ENCODE data around the gene BDP1. TPM values are rescaled to one million over a fixed set of nuclear protein-coding genes. Genes with fewer than 3 reads are reported as not detected.
"Not testable (repeated sequence)": the region's sequence is repeated elsewhere in the genome, so short reads cannot be mapped to it uniquely, and the experiment has no call there.

BDP1 gene
- total RNA-seq, 1 donor from 2014 or later: 36.1 TPM

DNA sequence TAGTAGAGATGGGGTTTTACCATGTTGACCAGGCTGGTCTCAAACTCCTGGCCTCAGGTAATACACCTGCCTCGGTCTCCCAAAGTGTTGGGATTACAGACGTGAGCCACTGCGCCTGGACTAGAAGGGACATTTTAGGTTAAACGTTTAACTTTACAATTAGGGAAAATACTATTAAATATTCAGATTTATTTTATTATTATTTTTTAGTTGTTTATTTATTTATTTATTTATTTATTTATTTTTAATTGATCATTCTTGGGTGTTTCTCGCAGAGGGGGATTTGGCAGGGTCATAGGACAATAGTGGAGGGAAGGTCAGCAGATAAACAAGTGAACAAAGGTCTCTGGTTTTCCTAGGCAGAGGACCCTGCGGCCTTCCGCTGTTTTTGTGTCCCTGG lies 95.4 kb downstream of the BDP1 start:
- H3K36me3 Mint-ChIP-seq (ENCODE audit: low read depth): peaks cover 74% of the 10 kb centered on the region
- H3K4me1 Mint-ChIP-seq (ENCODE audit: low read depth); H3K4me3 Mint-ChIP-seq (ENCODE audit: low read depth); H3K27me3 Mint-ChIP-seq (ENCODE audit: low read depth); intact Hi-C loops (cut with micrococcal nuclease); H3K27ac Mint-ChIP-seq; H3K9me3 Mint-ChIP-seq; DNase-seq (ENCODE audit: low spot score): not testable (repeated sequence)

- H3K36me3 Mint-ChIP-seq (ENCODE audit: low read depth): peaks cover 74% of the 10 kb centered on the region
- DNase-seq (ENCODE audit: low spot score); H3K4me3 Mint-ChIP-seq (ENCODE audit: low read depth); H3K9me3 Mint-ChIP-seq; H3K27ac Mint-ChIP-seq; intact Hi-C loops (cut with micrococcal nuclease); H3K4me1 Mint-ChIP-seq (ENCODE audit: low read depth); H3K27me3 Mint-ChIP-seq (ENCODE audit: low read depth): not testable (repeated sequence)
Observed at GRCh38 chr5:71551582-71551981, 96.1 kb downstream of the BDP1 start.

DNA sequence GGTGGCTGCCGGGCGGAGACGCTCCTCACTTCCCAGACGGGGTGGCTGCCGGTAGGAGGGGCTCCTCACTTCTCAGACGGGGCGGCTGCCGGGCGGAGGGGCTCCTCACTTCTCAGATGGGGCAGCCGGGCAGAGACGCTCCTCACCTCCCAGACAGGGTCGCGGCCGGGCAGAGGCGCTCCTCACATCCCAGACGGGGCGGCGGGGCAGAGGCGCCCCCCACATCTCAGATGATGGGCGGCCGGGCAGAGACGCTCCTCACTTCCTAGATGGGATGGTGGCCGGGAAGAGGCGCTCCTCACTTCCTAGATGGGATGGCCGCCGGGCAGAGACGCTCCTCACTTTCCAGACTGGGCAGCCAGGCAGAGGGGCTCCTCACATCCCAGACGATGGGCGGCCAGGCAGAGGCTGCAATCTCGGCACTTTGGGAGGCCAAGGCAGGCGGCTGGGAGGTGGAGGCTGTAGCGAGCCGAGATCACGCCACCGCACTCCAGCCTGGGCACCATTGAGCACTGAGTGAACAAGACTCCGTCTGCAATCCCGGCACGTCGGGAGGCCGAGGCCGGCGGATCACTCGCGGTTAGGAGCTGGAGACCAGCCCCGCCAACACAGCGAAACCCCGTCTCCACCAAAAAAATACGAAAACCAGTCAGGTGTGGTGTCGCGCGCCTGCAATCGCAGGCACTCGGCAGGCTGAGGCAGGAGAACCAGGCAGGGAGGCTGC lies 96.7 kb downstream of the BDP1 start:
- H3K36me3 Mint-ChIP-seq (ENCODE audit: low read depth): peaks cover 72% of the 10 kb centered on the region

DNA sequence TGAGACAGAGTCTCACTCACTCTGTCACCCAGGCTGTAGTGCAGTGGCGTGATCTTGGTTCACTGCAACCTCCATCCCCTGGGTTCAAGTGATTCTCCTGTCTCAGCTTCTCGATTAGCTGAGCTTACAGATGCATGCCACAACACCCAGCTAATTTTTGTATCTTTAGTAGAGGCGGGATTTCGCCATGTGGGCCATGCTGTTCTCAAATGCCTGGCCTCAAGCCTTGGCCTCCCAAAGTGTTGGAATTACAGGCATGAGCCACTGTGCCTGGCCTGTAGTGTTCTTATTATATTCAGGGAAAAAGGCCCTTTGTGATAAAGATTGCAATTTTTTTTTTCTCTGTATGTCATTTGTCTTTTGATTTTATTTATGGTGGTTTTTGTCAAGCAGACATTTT lies 107.7 kb downstream of the BDP1 start:
- Mint-ChIP-seq H3K27ac (no peak overlapping the region), H3K27me3 (ENCODE audit: low read depth) (no peaks in the 10 kb centered on the region), H3K4me1 (ENCODE audit: low read depth) (no peaks in the 10 kb centered on the region), H3K4me3 (ENCODE audit: low read depth) (no peak overlapping the region), H3K36me3 (ENCODE audit: low read depth) (peaks cover 40% of the 10 kb centered on the region), H3K9me3 (no peaks in the 10 kb centered on the region)
- intact Hi-C loops (cut with micrococcal nuclease): loop anchor here (10.0 kb wide), 1 partner anchor 172 kb away; no protein-coding TSS in a partner anchor
- DNase-seq (ENCODE audit: low spot score): no peak

More for the DNA sequence above, 96.7 kb downstream of the BDP1 start:
- H3K4me3 Mint-ChIP-seq (ENCODE audit: low read depth); H3K9me3 Mint-ChIP-seq; DNase-seq (ENCODE audit: low spot score); intact Hi-C loops (cut with micrococcal nuclease); H3K27me3 Mint-ChIP-seq (ENCODE audit: low read depth); H3K4me1 Mint-ChIP-seq (ENCODE audit: low read depth): not testable (repeated sequence)
- peak overlapping the region; percentile 42 for H3K27ac Mint-ChIP-seq

DNA sequence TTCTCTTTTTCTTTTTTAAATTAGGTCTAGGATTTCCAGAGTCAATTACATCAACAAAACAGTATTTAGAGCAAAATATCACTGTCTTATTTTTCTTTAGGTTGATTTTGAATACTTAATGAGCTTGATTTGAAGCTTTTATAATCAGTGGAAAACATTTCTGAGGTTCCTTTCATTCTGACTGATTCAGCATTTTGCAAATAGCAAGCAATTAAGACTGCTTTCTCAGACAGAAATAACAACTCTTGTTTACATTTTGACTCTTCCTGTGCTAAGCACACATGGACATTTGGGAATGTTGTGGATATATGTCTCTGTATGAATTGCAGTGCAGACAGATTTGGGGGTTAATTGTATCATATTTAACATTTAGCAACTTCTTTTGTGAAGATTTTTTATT lies 109.4 kb downstream of the BDP1 start:
- intact Hi-C loops (cut with micrococcal nuclease): loop anchor here (10.0 kb wide), 1 partner anchor 170 kb away; no protein-coding TSS in a partner anchor
- no peaks in the 10 kb centered on the region for H3K27me3 Mint-ChIP-seq (ENCODE audit: low read depth)
- peaks cover 41% of the 10 kb centered on the region for H3K36me3 Mint-ChIP-seq (ENCODE audit: low read depth)
- H3K27ac Mint-ChIP-seq: no peak overlapping the region
- no peaks in the 10 kb centered on the region for H3K9me3 Mint-ChIP-seq
- H3K4me1 Mint-ChIP-seq (ENCODE audit: low read depth): no peaks in the 10 kb centered on the region
- H3K4me3 Mint-ChIP-seq (ENCODE audit: low read depth): no peak overlapping the region
- DNase-seq (ENCODE audit: low spot score): no peak

- no peak overlapping the region for H3K27ac Mint-ChIP-seq
- H3K4me3 Mint-ChIP-seq (ENCODE audit: low read depth): no peak overlapping the region
- H3K36me3 Mint-ChIP-seq (ENCODE audit: low read depth): peaks cover 19% of the 10 kb centered on the region
- H3K4me1 Mint-ChIP-seq (ENCODE audit: low read depth): no peaks in the 10 kb centered on the region
- H3K27me3 Mint-ChIP-seq (ENCODE audit: low read depth): no peaks in the 10 kb centered on the region
- intact Hi-C loops (cut with micrococcal nuclease): loop anchor here (10.0 kb wide), 1 partner anchor 165 kb away; no protein-coding TSS in a partner anchor
- DNase-seq (ENCODE audit: low spot score): no peak
- no peaks in the 10 kb centered on the region for H3K9me3 Mint-ChIP-seq
Observed at GRCh38 chr5:71569748-71570509, 114.5 kb downstream of the BDP1 start.

DNA sequence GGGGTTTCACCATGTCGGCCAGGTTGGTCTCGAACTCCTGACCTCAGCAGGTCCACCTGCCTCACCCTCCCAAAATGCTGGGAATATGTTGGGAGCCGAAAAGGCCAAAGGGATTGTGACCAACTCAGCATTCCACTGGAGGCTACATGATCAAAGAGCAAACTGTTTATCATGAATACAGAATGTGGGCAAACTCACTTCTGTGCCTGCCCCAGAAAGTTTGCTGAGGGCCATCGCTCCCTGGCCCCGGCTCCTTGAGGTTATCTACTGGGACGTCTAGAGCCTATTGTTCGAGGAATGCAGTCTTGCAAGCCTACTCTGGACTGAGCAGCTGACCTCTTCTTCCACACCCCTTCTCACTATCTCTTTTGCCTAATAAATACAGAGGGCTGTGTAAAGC lies 116.4 kb downstream of the BDP1 start:
- H3K27me3 Mint-ChIP-seq (ENCODE audit: low read depth); H3K9me3 Mint-ChIP-seq; H3K4me3 Mint-ChIP-seq (ENCODE audit: low read depth); DNase-seq (ENCODE audit: low spot score); H3K27ac Mint-ChIP-seq; intact Hi-C loops (cut with micrococcal nuclease); H3K4me1 Mint-ChIP-seq (ENCODE audit: low read depth): not testable (repeated sequence)
- peaks cover 13% of the 10 kb centered on the region for H3K36me3 Mint-ChIP-seq (ENCODE audit: low read depth)

DNA sequence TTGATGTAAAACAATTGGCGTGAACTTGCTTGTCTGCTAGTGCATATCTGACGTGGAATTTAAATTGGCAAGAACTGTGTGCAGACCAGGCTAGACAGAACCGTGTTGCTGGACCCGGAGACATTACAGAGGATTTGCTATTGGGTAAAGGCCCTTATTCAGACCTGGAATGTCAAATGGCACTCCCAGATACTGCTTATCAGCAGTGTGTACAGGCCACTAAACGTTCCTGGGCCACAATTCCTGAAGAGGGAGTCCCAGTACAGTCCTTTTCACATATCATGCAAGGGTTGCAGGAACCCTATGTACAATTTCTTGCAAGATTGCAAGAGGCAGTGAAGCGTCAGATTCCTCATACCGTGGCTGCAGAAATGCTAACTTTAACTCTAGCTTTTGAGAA lies 118.1 kb downstream of the BDP1 start:
- no peak for DNase-seq (ENCODE audit: low spot score)
- Mint-ChIP-seq H3K9me3 (no peaks in the 10 kb centered on the region), H3K4me1 (ENCODE audit: low read depth) (no peaks in the 10 kb centered on the region), H3K27ac (no peak overlapping the region), H3K36me3 (ENCODE audit: low read depth) (peaks cover 10% of the 10 kb centered on the region), H3K27me3 (ENCODE audit: low read depth) (no peaks in the 10 kb centered on the region), H3K4me3 (ENCODE audit: low read depth) (no peak overlapping the region)
- intact Hi-C loops (cut with micrococcal nuclease): no loop called here

DNA sequence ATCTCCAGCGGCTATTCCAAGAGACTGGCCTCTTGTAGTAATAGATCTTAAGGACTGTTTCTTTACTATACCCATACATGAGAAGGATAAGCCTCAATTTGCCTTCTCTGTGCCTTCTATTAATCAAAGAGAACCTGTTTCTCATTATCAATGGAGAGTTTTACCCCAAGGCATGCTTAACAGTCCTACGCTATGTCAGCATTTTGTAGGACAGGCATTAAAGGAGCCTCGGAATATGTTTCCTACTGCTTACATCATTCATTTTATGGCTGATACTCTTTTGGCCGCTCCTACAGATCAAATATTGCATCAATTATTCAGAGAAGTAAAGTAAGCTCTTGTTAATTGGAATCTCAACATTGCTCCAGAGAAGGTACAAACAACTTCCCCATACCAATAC lies 120.1 kb downstream of the BDP1 start:
- H3K36me3 Mint-ChIP-seq (ENCODE audit: low read depth); H3K4me3 Mint-ChIP-seq (ENCODE audit: low read depth); H3K27ac Mint-ChIP-seq: not testable (repeated sequence)

DNA sequence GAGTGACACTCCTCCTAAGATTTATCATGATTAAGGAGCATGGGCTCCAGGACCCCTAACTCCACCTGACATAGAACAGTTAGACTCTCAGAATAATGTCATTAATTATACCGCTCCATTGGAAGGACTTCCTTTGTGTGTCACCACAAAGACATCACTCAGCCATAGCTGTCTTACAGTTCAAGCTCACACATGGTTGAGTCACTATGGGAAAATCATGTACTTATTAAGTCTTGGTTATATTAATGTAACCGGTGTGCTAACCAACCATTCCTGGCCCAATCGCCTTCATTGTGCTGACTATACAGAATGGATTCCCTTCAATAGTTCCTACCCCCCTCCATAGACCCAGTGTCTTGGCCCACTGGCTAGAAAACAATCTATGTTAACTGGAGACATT lies 120.8 kb downstream of the BDP1 start:
- DNase-seq (ENCODE audit: low spot score): no peak
- Mint-ChIP-seq H3K9me3 (no peaks in the 10 kb centered on the region), H3K4me3 (ENCODE audit: low read depth) (no peak overlapping the region), H3K4me1 (ENCODE audit: low read depth) (no peaks in the 10 kb centered on the region), H3K27ac (no peak overlapping the region), H3K36me3 (ENCODE audit: low read depth) (peaks cover 7% of the 10 kb centered on the region), H3K27me3 (ENCODE audit: low read depth) (no peaks in the 10 kb centered on the region)
- intact Hi-C loops (cut with micrococcal nuclease): no loop called here

More for the DNA sequence above, 120.1 kb downstream of the BDP1 start:
- intact Hi-C loops (cut with micrococcal nuclease); DNase-seq (ENCODE audit: low spot score); H3K4me1 Mint-ChIP-seq (ENCODE audit: low read depth); H3K9me3 Mint-ChIP-seq; H3K27me3 Mint-ChIP-seq (ENCODE audit: low read depth): not testable (repeated sequence)

DNA sequence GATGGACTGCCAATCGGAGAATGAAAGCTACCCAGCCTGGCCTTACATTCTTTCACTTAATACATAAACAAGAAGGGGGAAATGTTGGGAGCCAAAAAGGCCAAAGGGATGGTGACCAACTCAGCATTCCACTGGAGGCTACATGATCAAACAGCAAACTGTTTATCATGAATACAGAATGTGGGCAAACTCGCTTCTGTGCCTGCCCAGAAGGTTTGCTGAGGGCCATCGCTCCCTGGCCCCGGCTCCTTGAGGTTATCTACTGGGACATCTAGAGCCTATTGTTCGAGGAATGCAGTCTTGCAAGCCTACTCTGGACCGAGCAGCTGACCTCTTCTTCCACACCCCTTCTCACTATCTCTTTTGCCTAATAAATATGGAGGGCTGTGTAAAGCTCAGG lies 122.4 kb downstream of the BDP1 start:
- H3K4me1 Mint-ChIP-seq (ENCODE audit: low read depth); intact Hi-C loops (cut with micrococcal nuclease); H3K27me3 Mint-ChIP-seq (ENCODE audit: low read depth); H3K4me3 Mint-ChIP-seq (ENCODE audit: low read depth); H3K36me3 Mint-ChIP-seq (ENCODE audit: low read depth); DNase-seq (ENCODE audit: low spot score); H3K9me3 Mint-ChIP-seq; H3K27ac Mint-ChIP-seq: not testable (repeated sequence)

DNA sequence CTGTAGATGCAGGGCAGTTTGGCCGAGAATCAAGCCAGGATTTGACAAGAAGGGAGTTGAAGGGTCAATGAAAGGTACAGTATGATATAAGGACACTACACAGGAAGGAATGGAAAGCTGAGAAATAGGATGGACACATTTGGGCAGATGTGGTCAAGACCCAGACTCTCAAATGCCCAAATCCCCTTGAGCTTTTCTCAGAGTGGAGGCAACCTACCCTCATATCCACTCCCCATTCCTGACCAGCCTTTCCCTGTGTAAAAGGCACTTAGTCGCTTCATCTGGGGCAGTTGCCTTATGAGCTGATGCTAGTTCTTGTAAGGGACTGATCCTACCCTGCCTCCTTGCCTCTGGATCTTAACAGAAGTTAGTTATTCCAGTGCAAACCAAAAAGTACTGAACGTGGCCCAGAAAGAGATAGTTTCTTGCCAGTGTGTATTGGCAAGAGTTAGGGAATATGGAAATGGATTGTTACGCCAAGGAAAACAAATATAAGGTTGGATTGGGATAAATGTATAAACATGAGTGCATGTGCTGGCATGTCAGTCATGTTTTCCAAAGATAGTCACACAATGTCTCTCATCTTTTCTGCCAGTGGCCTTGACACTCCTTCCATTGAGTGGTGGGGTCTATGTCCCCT lies 127.6 kb downstream of the BDP1 start:
- no peaks in the 10 kb centered on the region for H3K9me3 Mint-ChIP-seq
- H3K4me1 Mint-ChIP-seq (ENCODE audit: low read depth): peaks cover 5% of the 10 kb centered on the region
- H3K36me3 Mint-ChIP-seq (ENCODE audit: low read depth): peaks cover 3% of the 10 kb centered on the region
- DNase-seq (ENCODE audit: low spot score): no peak
- no peak overlapping the region for H3K4me3 Mint-ChIP-seq (ENCODE audit: low read depth)
- H3K27ac Mint-ChIP-seq: no peak overlapping the region
- H3K27me3 Mint-ChIP-seq (ENCODE audit: low read depth): no peaks in the 10 kb centered on the region
- intact Hi-C loops (cut with micrococcal nuclease): loop anchor here (10.0 kb wide), 1 partner anchor 652 kb away; no protein-coding TSS in a partner anchor
